K562 (cell line): ENCODE data around the gene CYP24A1. TPM values are rescaled to one million over a fixed set of nuclear protein-coding genes. Genes with fewer than 3 reads are reported as not detected.

ENCODE experiments used
- FOXM1 ChIP-seq, 2 experiments: fragments of 450-650 bp in 1 of 2; sonication (generic) in 1 of 2; formaldehyde crosslinking in 1 of 2; IDR thresholded peaks; 2 replicates each; pipeline versions ENCODE4 v1.6.1 to v1.9.0; 2017 to 2022; ENCODE audit warnings: low read depth in 2 of 2, mild to moderate bottlenecking in 2 of 2, missing genetic modification reagents in 1 of 2, moderate library complexity in 1 of 2
- HMGXB4 ChIP-seq: sonication (generic); formaldehyde crosslinking; IDR thresholded peaks from 2 replicates; pipeline ENCODE4 v1.8.1; 2023; ENCODE audit warnings: mild to moderate bottlenecking, missing genetic modification reagents
- PRDM10 ChIP-seq: fragments of 450-650 bp; IDR thresholded peaks from 2 replicates; pipeline ENCODE4 v1.6.1; 2018; ENCODE audit not compliant: partially characterized antibody
- RREB1 ChIP-seq: fragments of 250-450 bp; sonication (Bioruptor Pico); IDR thresholded peaks from 2 replicates; pipeline ENCODE4 v1.4.0; 2020
- TAF7 ChIP-seq: fragments of 450-650 bp; IDR thresholded peaks from 2 replicates; pipeline ENCODE4 v1.6.1; 2016; ENCODE audit warnings: missing genetic modification characterization, missing compliant biosample characterization
- ZBTB1 ChIP-seq: sonication (generic); formaldehyde crosslinking; IDR thresholded peaks from 2 replicates; pipeline ENCODE4 v1.8.1; 2023; ENCODE audit warnings: missing genetic modification reagents, low read depth, mild to moderate bottlenecking, borderline replicate concordance
- polyA plus RNA-seq, 8 experiments: library from polyadenylated mRNA; depleted of rRNA in 4 of 8; stranded (reverse) in 5 of 8; unstranded in 3 of 8; fragments of >200 nt; fragmentation: Nextera tagmentation in 2 of 8; fragmentation: Illumina TruSeq in 1 of 8; extraction: Ambion mirVana in 2 of 8; extraction: Trizol in 1 of 8; gene quantifications; 2 replicates each; pipeline versions ENCODE4 v1.2.1 to v1.2.3, GENCODE V29; 2011 to 2014; ENCODE audit warnings: inconsistent platforms in 1 of 8, missing spikeins in 1 of 8
- total RNA-seq, 7 experiments: library from RNA; depleted of rRNA in 6 of 7; stranded (reverse); fragments of >200 nt in 6 of 7; fragmentation: Illumina TruSeq in 2 of 7; extraction: Trizol in 2 of 7; gene quantifications; 2 replicates each; pipeline versions ENCODE4 v1.2.1 to v1.2.3, GENCODE V29; 2011 to 2021; ENCODE audit warnings: low replicate concordance in 1 of 7

CYP24A1 gene
- total and polyA plus RNA-seq, 9 of the 15 experiments (the other 6 are each of a cell fraction or from before 2014, with no cell fraction given) = 0.04 TPM; not detected in 8

DNA sequence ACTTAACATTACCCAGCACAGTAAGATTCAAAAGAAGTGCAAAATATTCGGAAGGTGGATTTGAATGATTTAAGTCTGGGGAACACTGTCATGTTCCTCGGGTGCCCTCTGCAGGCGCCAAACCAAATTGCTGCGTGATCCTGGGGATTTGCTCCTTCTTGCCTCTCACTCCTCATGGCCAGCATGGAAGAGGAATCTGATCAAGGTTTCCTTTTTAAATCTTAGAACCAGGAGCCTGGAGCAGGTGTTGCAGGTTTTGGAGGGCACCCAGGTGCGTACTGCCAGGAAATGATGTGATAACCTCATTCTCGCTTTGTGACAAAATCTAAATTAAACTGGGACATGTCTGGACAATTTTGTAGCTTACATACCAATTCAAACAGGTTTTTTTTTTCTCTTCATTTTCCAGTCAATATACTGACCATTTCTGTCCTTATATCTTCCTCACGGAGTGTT is 26.0 kb upstream of the CYP24A1 start (continued):
- no peak for TF ChIP-seq HMGXB4 (CRISPR knock-in tag)
- TF ChIP-seq PRDM10 = no peak
- no peak for TF ChIP-seq RREB1 (CRISPR knock-in tag)
- TF ChIP-seq TAF7 (tag) = no peak
- TF ChIP-seq ZBTB1 (CRISPR knock-in tag) = no peak
- no peak for TF ChIP-seq FOXM1 (IDR thresholded peaks at IDR 0.05; ENCODE audit: low read depth)
- TF ChIP-seq FOXM1 (CRISPR knock-in tag; IDR thresholded peaks at IDR 0.05; ENCODE audit: low read depth) = no peak
